ENCODE measurements around the gene TMEM175.
"Not testable (repeated sequence)": the region's sequence is repeated elsewhere in the genome, so short reads cannot be mapped to it uniquely, and the experiment has no call there.

Gene TMEM175

GRCh38 chr4:988726-989721 is 56.8 kb downstream of the TMEM175 start:
- DNase-seq (ENCODE audit: low read depth in 3 of 3, low spot score in 1 of 3), result no peak

GRCh38 chr4:989722-990471 is 57.6 kb downstream of the TMEM175 start:
- no peak for DNase-seq (ENCODE audit: low read depth in 3 of 3, low spot score in 1 of 3)

GRCh38 chr4:990746-991367 is 58.6 kb downstream of the TMEM175 start:
- no peak for DNase-seq (ENCODE audit: low read depth in 3 of 3, low spot score in 1 of 3)

GRCh38 chr4:991451-992296 is 59.4 kb downstream of the TMEM175 start:
- no peak for DNase-seq (ENCODE audit: low read depth in 3 of 3, low spot score in 1 of 3)

GRCh38 chr4:992297-993110 is 60.2 kb downstream of the TMEM175 start:
- no peak for DNase-seq (ENCODE audit: low read depth in 3 of 3, low spot score in 1 of 3)

- DNase-seq (ENCODE audit: low read depth in 3 of 3, low spot score in 1 of 3), result no peak
Observed at GRCh38 chr4:993111-994029, 61.1 kb downstream of the TMEM175 start, which contains the start of gene SLC26A1. Gene SLC26A1, minus strand, starts transcription at chr4:993404. Its CDS starts 1,701 bp downstream, at chr4:991703.

GRCh38 chr4:995311-996026 is 63.2 kb downstream of the TMEM175 start:
- no peak for DNase-seq (ENCODE audit: low read depth in 3 of 3, low spot score in 1 of 3)

GRCh38 chr4:996030-996996 is 64.1 kb downstream of the TMEM175 start:
- DNase-seq (ENCODE audit: low read depth in 3 of 3, low spot score in 1 of 3), result no peak

GRCh38 chr4:996997-997374 is 64.7 kb downstream of the TMEM175 start:
- no peak for DNase-seq (ENCODE audit: low read depth in 3 of 3, low spot score in 1 of 3)

- no peak for DNase-seq (ENCODE audit: low read depth in 3 of 3, low spot score in 1 of 3)
Observed at GRCh38 chr4:997375-998071, 65.3 kb downstream of the TMEM175 start.

- no peak for DNase-seq (ENCODE audit: low read depth in 3 of 3, low spot score in 1 of 3)
Observed at GRCh38 chr4:998096-998691, 65.9 kb downstream of the TMEM175 start.

- DNase-seq (ENCODE audit: low read depth in 3 of 3, low spot score in 1 of 3), result not testable (repeated sequence)
Observed at GRCh38 chr4:999240-999863, 67.1 kb downstream of the TMEM175 start.

GRCh38 chr4:999882-1000425 is 67.7 kb downstream of the TMEM175 start:
- no peak for DNase-seq (ENCODE audit: low read depth in 3 of 3, low spot score in 1 of 3)

- DNase-seq (ENCODE audit: low read depth in 3 of 3, low spot score in 1 of 3), result no peak
Observed at GRCh38 chr4:1000686-1001260, 68.5 kb downstream of the TMEM175 start.
